Neural crest cell (in vitro differentiated cells): ENCODE data around the gene FOXP1. TPM values are rescaled to one million over a fixed set of nuclear protein-coding genes. Genes with fewer than 3 reads are reported as not detected.

Experiments
- DNase-seq: peaks from one replicate; pipeline ENCODE4 v3.0.0; 2021; ENCODE audit warnings: low read depth, mixed read lengths, low spot score
- H3K27ac Mint-ChIP-seq: one replicate; pipeline ENCODE4 v1.8.0; 2021; ENCODE audit warnings: mild to moderate bottlenecking, mixed read lengths; ENCODE audit not compliant: unreplicated experiment
- H3K27me3 Mint-ChIP-seq: 2 replicates; pipeline ENCODE4 v1.8.0; 2021; ENCODE audit warnings: low read depth, mild to moderate bottlenecking, mixed read lengths
- H3K36me3 Mint-ChIP-seq: 2 replicates; pipeline ENCODE4 v1.8.0; 2021; ENCODE audit warnings: low read depth, mild to moderate bottlenecking, mixed read lengths
- H3K4me1 Mint-ChIP-seq: 2 replicates; pipeline ENCODE4 v1.8.0; 2021; ENCODE audit warnings: mixed read lengths
- H3K4me3 Mint-ChIP-seq: one replicate; pipeline ENCODE4 v1.8.0; 2021; ENCODE audit warnings: mild to moderate bottlenecking, mixed read lengths
- H3K9me3 Mint-ChIP-seq: 2 replicates; pipeline ENCODE4 v1.8.0; 2021; ENCODE audit warnings: mixed read lengths
- total RNA-seq: library from RNA; stranded (reverse); gene quantifications from 2 replicates; pipeline ENCODE4 v1.2.1, GENCODE V29; 2021
- TF ChIP-seq, protein P1 (sequence below): fragments of 200-600 bp; sonication (generic); conservative IDR thresholded peaks from 2 replicates; pipeline ENCODE4 v1.5.0; 2021; ENCODE audit warnings: antibody characterized with exemption, mild to moderate bottlenecking

The FOXP1 gene
- total RNA-seq, 1 donor from 2014 or later, result 22.8 TPM

DNA sequence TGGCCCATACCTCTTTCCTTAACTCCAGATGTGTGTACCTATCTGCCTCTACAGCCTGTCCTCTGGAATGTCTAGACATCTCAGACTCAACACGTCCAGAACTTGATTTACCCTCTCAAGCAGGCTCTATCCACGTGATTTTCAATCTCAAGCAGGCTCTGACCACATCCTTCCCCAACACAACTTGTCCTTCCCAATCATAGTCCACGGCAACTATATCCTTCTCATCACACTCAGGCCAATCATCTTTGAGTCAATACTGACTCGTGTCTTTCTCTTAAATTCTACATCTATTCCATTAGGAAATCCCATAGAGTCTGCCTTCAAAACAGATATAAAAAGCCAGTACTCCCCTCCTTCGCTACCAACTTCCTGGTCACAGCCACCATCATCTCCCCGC lies 70.4 kb downstream of the FOXP1 start:
- TF ChIP-seq, protein P1, sequence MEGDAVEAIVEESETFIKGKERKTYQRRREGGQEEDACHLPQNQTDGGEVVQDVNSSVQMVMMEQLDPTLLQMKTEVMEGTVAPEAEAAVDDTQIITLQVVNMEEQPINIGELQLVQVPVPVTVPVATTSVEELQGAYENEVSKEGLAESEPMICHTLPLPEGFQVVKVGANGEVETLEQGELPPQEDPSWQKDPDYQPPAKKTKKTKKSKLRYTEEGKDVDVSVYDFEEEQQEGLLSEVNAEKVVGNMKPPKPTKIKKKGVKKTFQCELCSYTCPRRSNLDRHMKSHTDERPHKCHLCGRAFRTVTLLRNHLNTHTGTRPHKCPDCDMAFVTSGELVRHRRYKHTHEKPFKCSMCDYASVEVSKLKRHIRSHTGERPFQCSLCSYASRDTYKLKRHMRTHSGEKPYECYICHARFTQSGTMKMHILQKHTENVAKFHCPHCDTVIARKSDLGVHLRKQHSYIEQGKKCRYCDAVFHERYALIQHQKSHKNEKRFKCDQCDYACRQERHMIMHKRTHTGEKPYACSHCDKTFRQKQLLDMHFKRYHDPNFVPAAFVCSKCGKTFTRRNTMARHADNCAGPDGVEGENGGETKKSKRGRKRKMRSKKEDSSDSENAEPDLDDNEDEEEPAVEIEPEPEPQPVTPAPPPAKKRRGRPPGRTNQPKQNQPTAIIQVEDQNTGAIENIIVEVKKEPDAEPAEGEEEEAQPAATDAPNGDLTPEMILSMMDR, result no peak

DNA sequence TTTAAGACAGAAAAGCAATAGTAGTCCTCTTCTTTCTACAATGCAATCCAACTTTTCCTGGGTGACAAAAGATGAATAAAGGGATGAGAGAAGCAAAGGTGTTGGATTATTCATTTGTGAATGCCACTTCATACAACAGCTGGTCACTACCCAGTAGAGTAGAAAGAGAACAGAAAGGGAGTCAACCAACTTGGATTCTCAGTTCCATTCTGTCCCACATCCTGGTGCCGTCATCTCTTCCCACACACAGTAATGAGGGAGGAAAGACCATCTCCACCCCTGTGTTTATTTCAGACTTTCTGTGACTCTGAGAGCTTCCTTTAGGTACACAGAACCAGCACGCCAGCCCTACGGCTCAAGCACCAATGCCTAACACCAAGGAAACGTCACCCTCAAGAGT lies 71.0 kb downstream of the FOXP1 start:
- Mint-ChIP-seq H3K27ac (no peak overlapping the region), H3K4me1 (peaks cover 5% of the 10 kb centered on the region), H3K9me3 (no peaks in the 10 kb centered on the region), H3K4me3 (no peak overlapping the region), H3K36me3 (no peaks in the 10 kb centered on the region), H3K27me3 (no peaks in the 10 kb centered on the region)
- no peak for DNase-seq
- TF ChIP-seq, protein P1, result no peak

More for the DNA sequence above, 70.4 kb downstream of the FOXP1 start:
- no peaks in the 10 kb centered on the region for H3K9me3 Mint-ChIP-seq
- DNase-seq, result no peak
- H3K36me3 Mint-ChIP-seq, result no peaks in the 10 kb centered on the region
- no peaks in the 10 kb centered on the region for H3K27me3 Mint-ChIP-seq
- H3K4me3 Mint-ChIP-seq, result no peak overlapping the region
- H3K4me1 Mint-ChIP-seq, result peaks cover 5% of the 10 kb centered on the region
- H3K27ac Mint-ChIP-seq, result no peak overlapping the region

DNA sequence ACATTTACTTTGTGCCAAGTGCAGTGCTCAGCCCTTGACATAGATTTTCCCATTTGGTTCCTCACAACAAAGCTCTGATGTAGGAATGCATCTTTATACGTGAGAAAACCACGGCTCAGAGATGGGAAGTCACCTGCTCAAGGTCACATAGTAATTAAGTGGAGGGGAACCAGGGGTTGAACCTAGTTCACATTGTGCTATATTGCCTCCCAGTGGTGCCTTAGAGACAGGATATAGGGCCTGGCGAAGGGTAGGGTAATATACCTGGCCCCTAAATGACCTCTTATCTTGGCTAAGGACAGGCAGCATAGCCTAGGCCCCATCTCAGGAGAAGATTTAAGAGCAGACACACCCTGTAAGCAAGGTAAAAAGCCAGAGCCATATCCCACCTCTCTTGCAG lies 71.5 kb downstream of the FOXP1 start:
- no peaks in the 10 kb centered on the region for H3K9me3 Mint-ChIP-seq
- peaks cover 5% of the 10 kb centered on the region for H3K4me1 Mint-ChIP-seq
- TF ChIP-seq, protein P1, result no peak
- H3K36me3 Mint-ChIP-seq, result no peaks in the 10 kb centered on the region
- H3K4me3 Mint-ChIP-seq, result no peak overlapping the region
- DNase-seq, result no peak
- no peaks in the 10 kb centered on the region for H3K27me3 Mint-ChIP-seq
- no peak overlapping the region for H3K27ac Mint-ChIP-seq

DNA sequence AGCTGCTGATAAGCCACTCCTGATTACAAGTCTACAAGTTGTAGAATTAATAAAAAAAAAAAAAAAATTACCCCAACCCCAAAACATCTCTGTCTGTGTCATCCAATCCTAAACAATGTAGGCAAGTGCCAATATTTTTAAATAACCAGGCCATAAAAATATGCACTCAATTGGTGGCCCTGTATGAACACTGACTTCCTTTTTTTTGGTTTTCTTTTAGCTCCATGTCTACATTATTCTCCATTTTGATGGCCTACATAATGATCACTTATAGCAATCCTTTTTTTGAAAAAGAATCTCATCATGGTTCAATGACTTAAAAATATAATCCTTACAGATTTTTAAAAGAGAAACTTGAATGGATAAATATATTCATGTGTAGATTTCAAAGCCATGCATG lies 72.1 kb downstream of the FOXP1 start:
- TF ChIP-seq, protein P1, result no peak
- H3K27ac Mint-ChIP-seq, result no peak overlapping the region
- H3K4me1 Mint-ChIP-seq, result peaks cover 7% of the 10 kb centered on the region
- H3K36me3 Mint-ChIP-seq, result no peaks in the 10 kb centered on the region
- no peak overlapping the region for H3K4me3 Mint-ChIP-seq
- DNase-seq, result no peak
- H3K27me3 Mint-ChIP-seq, result no peaks in the 10 kb centered on the region
- H3K9me3 Mint-ChIP-seq, result no peaks in the 10 kb centered on the region

DNA sequence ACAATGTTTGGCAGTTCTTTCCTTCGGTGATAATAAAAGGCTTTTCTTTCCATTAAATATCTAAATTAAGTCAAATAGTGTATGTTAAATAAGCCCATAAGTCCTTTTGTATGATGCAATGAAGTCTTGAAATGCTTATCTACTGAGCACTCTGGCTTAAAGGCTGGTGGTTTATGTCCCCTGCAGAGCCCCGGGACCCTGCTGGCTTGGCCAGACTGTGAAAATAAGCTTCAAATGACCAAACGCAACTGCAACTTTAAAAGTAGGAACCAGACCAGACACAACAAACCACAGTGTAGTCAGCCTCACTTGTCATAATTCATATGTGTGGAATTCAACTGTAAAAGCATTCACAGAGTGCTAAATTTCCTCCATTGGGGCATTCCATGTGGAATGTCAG lies 72.5 kb downstream of the FOXP1 start:
- no peaks in the 10 kb centered on the region for H3K27me3 Mint-ChIP-seq

More for the DNA sequence above, 72.5 kb downstream of the FOXP1 start:
- H3K9me3 Mint-ChIP-seq, result no peaks in the 10 kb centered on the region
- no peak for DNase-seq
- no peak overlapping the region for H3K27ac Mint-ChIP-seq
- H3K4me3 Mint-ChIP-seq, result no peak overlapping the region
- H3K36me3 Mint-ChIP-seq, result no peaks in the 10 kb centered on the region
- H3K4me1 Mint-ChIP-seq, result peaks cover 11% of the 10 kb centered on the region
- TF ChIP-seq, protein P1, result no peak
